ENCODE measurements around the gene PYHIN1.

GRCh38 chr1:158939180-158939579, 7.8 kb downstream of the PYHIN1 start:
- no peak for TF ChIP-seq CTCF (IDR thresholded peaks at IDR 0.05)
- TF ChIP-seq POLR2AphosphoS5 (IDR thresholded peaks at IDR 0.05): no peak
- TF ChIP-seq POLR2A (IDR thresholded peaks at IDR 0.05): no peak
- no peak for TF ChIP-seq EP300 (IDR thresholded peaks at IDR 0.05)

Data from gastroesophageal sphincter (tissue), 3 donors.